Thoracic aorta (tissue), 2 donors: ENCODE results near the gene SLCO3A1. TPM values are rescaled to one million over a fixed set of nuclear protein-coding genes. Genes with fewer than 3 reads are reported as not detected.

Source experiments
- ATAC-seq: fragments of 150-250 bp; one replicate; pipeline ENCODE4 v1.8.0; 2017; ENCODE audit warnings: low read depth; ENCODE audit not compliant: insufficient number of reproducible peaks, low FRiP score
- DNase-seq: peaks from one replicate; pipeline ENCODE4 v3.0.0-alpha.2; 2020; ENCODE audit warnings: low spot score
- H3K27ac ChIP-seq, 2 donors: fragments of 200-600 bp; sonication (generic); 1 replicate in 1 of 2; 2 replicates in 1 of 2; pipeline ENCODE4 v1.5.1; 2016; ENCODE audit warnings: mild to moderate bottlenecking in 2 of 2, moderate library complexity in 2 of 2
- H3K27me3 ChIP-seq: fragments of 200-600 bp; sonication (generic); replicated peaks from 2 replicates; pipeline ENCODE4 v1.6.0; 2016; ENCODE audit warnings: mild to moderate bottlenecking; ENCODE audit not compliant: insufficient read depth
- H3K36me3 ChIP-seq: fragments of 200-600 bp; sonication (generic); one replicate; pipeline ENCODE4 v1.5.1; 2016
- H3K4me1 ChIP-seq, 2 donors: fragments of 200-600 bp; sonication (generic); 1 replicate in 1 of 2; 2 replicates in 1 of 2; pipeline versions ENCODE4 v1.5.1 to v1.6.0; 2016; ENCODE audit warnings: low read depth in 2 of 2, mild to moderate bottlenecking in 1 of 2; ENCODE audit not compliant: control insufficient read depth in 1 of 2
- H3K4me3 ChIP-seq: fragments of 200-600 bp; sonication (generic); 2 replicates; pipeline ENCODE4 v1.5.1; 2016; ENCODE audit warnings: mild to moderate bottlenecking
- H3K9me3 ChIP-seq: fragments of 200-600 bp; sonication (generic); 2 replicates; pipeline ENCODE4 v1.5.1; 2016
- total RNA-seq, 2 donors: library from RNA; depleted of rRNA; stranded (reverse); fragments of >200 nt; gene quantifications; one replicate each; pipeline versions ENCODE4 v1.1.0 to v1.2.3, GENCODE V29; 2016
- TF ChIP-seq, protein P1 (sequence below): fragments of 200-600 bp; sonication (generic); IDR thresholded peaks from one replicate; pipeline ENCODE4 v1.5.1; 2019; ENCODE audit warnings: antibody characterized with exemption

SLCO3A1 gene
- total RNA-seq, 2 donors from 2014 or later = 16.5 to 39.1 TPM

DNA sequence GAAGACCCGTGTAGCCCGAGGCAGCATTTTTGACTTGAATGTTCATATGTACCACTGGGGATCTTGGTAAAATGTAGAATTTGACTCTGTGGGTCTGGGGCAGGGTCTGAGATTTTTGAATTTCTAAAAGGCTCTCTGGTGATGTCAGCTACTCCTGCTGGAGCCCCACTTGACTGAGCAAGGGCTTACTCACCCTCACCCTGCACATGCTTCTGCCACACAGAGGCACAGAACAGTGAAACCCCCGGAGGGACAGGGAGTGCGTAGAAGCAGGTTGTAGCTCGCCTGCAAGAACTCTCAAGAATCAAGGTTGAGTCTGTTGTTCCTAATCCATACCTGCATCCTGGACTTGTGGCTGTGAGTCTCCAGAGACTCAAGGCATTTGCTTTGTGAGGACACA lies 41.1 kb downstream of the SLCO3A1 start:
- DNase-seq (no peak), ATAC-seq (no peak)
- Histone ChIP-seq H3K36me3 (no peaks in the 10 kb centered on the region), H3K4me1 (peaks cover 0 to 7% of the 10 kb centered on the region in 2 donors), H3K27ac (no peak overlapping the region), H3K4me3 (no peak overlapping the region), H3K27me3 (no peaks in the 10 kb centered on the region), H3K9me3 (no peaks in the 10 kb centered on the region)
- TF ChIP-seq, protein P1, sequence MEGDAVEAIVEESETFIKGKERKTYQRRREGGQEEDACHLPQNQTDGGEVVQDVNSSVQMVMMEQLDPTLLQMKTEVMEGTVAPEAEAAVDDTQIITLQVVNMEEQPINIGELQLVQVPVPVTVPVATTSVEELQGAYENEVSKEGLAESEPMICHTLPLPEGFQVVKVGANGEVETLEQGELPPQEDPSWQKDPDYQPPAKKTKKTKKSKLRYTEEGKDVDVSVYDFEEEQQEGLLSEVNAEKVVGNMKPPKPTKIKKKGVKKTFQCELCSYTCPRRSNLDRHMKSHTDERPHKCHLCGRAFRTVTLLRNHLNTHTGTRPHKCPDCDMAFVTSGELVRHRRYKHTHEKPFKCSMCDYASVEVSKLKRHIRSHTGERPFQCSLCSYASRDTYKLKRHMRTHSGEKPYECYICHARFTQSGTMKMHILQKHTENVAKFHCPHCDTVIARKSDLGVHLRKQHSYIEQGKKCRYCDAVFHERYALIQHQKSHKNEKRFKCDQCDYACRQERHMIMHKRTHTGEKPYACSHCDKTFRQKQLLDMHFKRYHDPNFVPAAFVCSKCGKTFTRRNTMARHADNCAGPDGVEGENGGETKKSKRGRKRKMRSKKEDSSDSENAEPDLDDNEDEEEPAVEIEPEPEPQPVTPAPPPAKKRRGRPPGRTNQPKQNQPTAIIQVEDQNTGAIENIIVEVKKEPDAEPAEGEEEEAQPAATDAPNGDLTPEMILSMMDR = no peak

DNA sequence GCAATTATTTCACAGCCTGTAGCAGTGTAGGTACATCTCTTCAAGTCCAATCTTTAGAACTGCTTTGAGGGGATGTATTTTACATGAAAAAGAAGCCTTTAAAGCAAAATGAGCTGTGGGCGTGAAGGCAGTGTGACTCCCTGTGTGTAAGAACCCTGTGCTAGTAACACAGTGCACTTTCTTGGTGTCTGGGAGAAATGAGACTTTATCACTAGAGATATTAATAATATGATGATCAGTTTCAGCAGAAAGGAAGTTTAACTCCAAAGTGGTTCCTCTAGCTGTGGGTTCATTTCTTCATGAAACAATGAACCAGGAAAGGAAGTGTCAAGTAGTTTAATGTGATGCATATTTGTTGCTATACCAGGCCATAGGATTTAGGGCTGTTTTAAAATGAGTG lies 41.5 kb downstream of the SLCO3A1 start:
- H3K27me3 ChIP-seq = no peaks in the 10 kb centered on the region
- no peak for DNase-seq
- H3K9me3 ChIP-seq = no peaks in the 10 kb centered on the region
- peaks cover 0 to 7% of the 10 kb centered on the region in 2 donors for H3K4me1 ChIP-seq
- no peaks in the 10 kb centered on the region for H3K36me3 ChIP-seq
- TF ChIP-seq, protein P1 = no peak
- H3K4me3 ChIP-seq = no peak overlapping the region
- no peak overlapping the region for H3K27ac ChIP-seq
- no peak for ATAC-seq

DNA sequence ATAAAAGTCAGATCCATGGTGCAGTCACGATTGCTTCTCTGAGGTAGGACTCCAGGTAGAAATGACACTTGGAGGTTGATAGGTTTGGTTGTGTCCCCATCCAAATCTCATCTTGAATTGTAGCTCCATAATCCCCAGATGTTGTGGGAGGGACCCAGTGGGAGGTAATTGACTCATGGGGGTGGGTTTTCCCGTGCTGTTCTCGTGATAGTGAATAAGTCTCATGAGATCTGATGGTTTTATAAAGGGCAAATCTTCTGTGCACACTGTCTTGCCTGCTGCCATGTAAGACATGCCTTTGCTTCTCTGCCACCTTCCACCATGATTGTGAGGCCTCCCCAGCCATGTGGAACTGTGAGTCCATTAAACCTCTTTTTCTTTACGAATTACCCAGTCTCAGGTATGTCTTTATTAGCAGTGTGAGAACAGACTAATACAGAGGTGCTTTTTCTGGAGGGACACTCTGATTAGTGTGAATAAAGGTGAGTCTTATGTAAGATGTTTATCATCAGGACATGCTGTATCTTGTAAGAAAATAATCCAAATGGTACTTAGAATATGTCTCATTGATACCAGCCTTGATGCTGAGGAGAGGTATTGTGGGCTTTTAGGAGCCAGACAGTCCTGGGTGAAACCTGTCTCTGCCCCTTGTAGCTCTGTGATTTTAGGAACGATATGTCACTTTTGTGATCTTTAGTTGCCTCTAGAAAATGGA lies 43.0 kb downstream of the SLCO3A1 start:
- no peak for DNase-seq
- TF ChIP-seq, protein P1 = no peak

DNA sequence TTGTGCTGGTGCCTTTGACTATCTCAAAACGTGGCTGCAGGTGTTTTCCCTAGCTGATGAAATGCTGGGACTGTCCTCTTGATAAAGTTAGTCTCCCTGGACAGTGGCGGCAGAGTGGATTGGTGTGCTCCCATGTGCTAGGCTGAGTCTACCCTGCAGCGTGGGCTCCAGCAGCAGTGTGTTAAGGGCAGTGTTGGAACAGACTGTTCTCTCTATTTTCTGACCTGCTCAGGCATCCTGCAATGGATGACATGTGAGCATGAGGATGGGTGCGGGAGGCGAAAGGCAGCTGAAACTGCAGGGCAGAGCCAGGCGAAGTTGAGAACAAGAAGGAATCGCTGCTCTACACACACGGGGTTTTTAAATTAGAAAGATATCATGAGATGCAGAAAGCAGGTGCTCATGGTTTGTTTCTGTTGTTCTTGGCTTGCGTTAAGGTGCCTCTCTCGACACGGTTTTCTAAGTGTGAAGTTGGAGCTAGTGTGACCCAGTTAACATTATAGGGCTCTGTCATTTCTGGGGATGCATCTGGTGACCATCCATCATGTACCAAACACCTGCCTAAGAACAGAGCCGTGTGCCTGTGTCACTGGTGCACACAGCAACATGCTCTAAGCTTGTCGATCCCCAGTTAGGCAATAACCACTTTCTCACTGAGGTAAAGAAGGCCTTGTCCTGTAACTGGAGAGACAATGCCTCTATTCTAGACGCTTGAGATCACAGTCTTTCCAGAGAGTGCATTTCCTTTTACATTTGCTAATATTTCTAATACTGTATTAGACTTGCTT lies 44.3 kb downstream of the SLCO3A1 start:
- no peak for ATAC-seq
- TF ChIP-seq, protein P1 = no peak
- no peaks in the 10 kb centered on the region for H3K27me3 ChIP-seq

More for the DNA sequence above, 43.0 kb downstream of the SLCO3A1 start:
- Histone ChIP-seq H3K36me3 (no peaks in the 10 kb centered on the region), H3K27me3 (no peaks in the 10 kb centered on the region), H3K27ac (no peak overlapping the region), H3K4me3 (no peak overlapping the region), H3K9me3 (peaks cover 2% of the 10 kb centered on the region), H3K4me1 (peaks cover 0 to 7% of the 10 kb centered on the region in 2 donors)
- ATAC-seq = no peak

DNA sequence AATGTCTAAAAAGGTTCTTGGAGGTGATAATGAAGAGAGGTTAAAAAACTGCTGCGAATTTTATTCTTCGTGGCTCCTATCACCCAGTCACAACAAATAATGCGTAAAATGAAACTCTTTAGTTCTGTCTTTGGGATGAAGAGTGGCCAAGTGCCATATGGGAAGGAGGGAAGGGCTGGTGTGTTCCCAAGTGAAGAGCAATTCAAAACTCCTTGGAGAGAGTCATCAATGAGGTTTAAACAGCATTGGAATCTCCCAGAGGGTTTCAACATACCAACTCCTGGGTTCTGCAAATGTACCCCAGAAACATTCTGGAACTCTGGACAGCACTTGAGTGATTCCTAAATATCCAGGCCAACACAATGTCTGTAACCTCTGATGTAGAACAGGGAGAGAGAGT lies 45.3 kb downstream of the SLCO3A1 start:
- no peak for ATAC-seq
- peaks cover 0 to 7% of the 10 kb centered on the region in 2 donors for H3K4me1 ChIP-seq
- H3K9me3 ChIP-seq = peaks cover 8% of the 10 kb centered on the region
- no peak for DNase-seq
- no peaks in the 10 kb centered on the region for H3K36me3 ChIP-seq
- TF ChIP-seq, protein P1 = no peak
- H3K27ac ChIP-seq = no peak overlapping the region
- no peak overlapping the region for H3K4me3 ChIP-seq
- H3K27me3 ChIP-seq = no peaks in the 10 kb centered on the region

More for the DNA sequence above, 44.3 kb downstream of the SLCO3A1 start:
- Histone ChIP-seq H3K4me1 (peaks cover 0 to 7% of the 10 kb centered on the region in 2 donors), H3K4me3 (no peak overlapping the region), H3K36me3 (no peaks in the 10 kb centered on the region), H3K9me3 (peaks cover 8% of the 10 kb centered on the region), H3K27ac (no peak overlapping the region)
- DNase-seq = no peak
